NCI-H748 (cell line): ENCODE measurements around the gene ADAM33.

Experiments used
- DNase-seq: peaks from one replicate; lab custom pipeline; 2025; ENCODE audit not compliant: unreplicated experiment; lab: John Stamatoyannopoulos, UW

The ADAM33 gene

DNA sequence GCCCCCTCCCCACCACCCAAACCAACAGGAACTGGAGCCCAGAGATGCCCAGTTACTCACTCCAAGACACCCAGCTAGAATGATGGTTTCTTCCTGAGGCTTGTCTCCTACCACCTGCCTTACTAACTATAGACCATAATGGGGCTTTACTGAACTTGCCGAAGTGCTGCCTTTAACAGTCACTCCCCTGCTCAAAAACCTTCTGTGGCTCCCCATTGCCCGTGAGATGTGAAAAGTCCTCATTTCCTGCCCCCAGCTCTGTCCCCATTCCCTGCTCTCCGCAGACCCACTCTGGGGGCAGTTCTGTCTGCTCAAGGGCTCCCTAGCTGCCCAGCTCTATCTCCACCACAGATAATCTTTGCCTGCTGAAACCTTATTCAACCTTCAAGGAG, 25.7 kb upstream of the ADAM33 start:
- no peak for DNase-seq

DNA sequence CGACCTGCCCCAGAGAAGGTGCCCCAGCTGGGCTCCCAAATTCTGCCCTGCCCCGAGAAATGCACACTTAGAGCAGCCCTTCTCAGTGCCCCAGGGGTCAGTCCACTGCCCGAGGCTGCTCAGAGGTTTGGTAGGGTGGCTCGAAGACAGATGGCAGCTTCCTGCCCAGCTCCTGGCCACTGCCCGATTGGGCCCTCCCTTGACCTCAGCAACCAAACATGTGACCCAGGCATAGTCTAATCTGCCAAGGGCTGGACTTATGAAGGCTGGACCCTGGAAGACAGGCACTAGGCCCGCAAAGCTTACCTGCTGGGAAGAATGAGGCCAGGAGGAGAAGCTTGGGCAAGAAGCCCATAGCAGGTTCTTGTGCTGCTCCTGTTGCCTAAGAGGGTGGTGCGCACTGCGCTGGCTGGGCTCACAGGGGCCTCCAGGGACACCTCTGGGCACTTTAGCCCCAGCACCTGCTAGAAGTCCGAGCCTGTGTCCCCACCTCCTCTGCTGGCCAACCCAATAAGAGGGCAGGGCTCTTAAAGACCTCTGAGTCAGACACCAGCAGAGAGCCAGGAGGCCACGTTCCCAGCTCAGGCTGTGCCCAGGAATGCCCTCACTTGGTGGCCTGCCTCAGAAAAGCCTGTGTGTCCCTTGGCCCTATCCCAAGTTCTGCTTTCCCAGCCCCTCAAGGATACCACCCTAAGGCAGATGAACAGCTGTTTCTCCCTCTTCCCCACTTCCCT, 25.1 kb upstream of the ADAM33 start:
- no peak for DNase-seq

DNA sequence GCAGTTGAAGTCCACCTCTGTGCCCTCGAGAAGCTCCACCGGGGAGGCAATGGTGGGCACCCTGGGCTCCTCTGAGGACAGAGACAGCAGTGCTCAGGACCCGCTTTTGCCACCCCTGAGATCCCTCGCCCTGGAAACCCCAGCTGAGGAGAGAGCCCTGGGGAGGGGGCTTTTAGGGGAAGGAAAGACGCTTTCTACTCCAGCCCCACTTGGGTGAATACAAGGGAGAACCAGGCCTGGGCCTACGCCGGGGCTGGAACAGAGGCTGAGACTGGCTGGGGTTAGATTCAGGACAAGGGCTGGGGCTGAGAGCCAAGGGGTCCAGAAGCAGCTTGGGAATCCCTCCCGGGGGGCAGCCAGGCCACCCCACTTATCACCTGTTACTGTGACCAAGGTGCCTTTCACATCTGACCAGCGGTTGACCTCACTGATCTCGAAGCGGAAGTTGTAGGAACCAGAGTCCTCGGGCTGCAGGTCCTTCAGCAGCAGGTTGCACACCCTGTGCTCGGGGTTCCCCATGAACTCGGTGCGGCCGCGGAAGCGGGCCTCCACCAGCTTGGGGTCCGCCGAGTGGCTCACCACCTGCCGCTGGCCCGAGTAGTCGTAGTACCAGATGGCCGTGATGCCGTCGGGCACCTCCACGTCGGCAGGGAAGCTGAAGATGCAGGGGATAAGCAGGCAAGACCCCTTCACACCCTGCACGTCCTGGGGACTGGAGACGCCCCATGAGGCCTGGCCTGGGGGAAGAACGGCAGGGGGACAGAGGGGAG, 24.3 kb upstream of the ADAM33 start:
- DNase-seq, result no peak

DNA sequence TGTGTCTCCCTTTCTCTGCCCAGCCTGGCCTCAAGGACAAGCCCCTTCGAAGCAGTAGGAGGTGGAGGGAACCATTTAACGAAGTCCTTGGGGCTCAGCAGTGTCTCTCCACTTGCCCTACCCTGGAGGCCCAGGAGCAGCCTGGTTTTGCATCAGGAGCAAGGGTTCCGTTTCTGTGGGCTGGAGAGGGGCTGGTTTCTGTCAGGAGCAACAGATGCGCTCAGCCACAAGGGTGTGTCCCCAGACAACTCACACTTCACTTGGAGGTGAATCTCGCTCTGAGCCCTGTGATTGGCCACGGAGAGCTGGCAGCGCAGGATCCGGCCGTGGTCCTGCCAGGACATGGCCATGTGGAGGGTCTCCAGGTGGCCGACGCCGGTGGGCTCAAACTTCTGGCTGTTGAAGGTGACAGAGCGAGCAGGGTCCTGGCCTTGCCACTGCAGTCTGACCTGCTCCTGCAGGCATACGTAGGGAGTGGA, 23.7 kb upstream of the ADAM33 start:
- DNase-seq, result no peak

DNA sequence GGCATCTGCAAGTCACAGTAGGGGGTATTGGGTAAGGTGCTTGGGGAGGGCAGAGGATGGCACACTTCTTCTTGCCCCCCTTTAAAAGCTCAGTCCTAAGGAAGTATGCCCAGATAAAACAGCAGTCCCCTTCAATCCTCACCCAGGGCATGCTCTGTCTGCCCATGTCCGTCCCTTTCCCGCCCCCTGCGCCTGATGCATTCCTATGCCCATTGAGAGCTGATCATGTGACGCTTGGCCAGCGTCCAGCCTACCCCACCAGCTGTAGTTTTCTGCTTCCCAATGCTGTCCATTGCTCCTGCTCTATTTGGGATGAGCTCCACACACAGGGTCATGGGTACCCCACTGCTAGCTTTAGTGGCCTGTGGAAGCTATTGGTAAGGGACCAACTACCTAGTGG, 22.3 kb upstream of the ADAM33 start:
- DNase-seq, result no peak

DNA sequence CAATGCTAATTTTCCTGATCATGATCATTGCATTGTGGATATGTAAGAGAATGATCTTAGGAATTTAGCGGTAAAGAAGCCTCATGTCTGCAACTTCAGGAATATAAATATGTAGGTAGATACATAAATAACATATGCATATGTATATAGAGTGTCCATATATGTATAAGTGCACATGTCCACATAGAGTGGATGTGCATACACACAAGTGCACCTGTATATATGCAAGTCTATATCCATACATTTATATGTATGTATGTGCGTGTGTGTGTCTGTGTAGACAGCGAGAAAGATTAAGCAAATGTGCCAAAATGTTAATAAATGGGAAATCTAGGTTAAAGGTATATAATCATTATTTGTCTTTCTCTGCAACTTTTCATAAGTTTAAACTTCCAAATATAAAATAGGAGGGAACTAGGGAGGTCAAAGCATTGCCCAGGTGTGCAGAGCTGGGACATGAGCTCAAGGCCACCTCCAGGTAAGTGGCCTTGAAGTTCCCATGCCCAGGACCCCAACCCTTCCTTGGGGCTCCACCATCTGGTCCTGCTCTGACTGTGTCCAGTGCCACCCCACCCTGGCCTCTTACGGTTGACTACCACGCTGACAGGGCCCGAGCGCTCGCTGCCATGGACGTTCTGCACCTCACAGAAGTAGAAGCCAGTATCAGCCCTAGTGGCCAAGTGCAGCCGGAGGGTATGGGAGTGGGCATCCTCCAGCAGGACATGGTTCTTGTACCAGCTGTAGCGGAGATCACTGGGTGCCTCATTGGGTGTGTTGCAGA, 21.0 kb upstream of the ADAM33 start:
- no peak for DNase-seq

DNA sequence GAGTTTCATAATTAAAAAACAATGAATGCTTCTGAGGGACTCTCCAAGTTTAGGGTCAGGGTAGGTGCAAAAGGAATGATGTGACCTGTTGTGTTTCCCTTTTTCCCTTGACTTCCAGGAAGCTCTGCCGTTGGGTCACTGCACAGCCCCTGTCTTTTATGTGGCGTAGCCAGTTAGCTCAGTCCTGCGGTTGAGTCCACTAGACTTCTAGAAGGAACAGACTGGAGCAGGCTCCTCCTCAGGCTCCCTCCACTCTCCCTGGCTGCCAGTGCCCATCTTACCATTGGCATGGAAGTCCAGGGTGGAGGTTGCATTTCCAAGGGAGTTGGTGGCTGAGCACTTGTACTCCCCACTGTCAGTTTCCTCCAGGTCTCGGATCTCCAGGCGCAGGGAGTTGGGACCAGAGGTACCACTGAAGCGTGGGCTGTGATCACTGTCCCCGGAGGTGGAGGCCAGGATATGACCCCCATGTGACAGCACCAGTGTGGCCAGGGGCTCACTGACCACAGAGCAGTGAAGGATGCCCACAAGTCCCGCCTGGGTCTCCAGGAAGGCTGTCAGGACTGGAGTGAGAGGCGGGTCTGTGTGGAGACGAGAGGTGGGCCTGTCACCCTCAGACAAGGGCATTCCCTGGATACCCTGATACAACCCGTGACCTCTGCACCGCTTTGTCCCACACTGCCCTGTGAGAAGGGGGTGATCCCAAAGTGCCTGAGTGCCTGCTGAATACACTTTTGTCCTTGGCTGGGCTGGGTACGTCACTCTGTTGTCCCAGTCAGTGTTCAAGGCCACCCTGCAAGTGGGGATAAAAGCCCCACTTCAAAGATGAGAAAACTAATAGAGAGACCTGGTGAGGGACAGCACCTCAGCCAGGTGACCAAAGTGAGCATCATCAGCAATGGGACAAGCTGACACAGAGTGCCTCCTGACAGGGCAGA, 19.5 kb upstream of the ADAM33 start:
- no peak for DNase-seq

DNA sequence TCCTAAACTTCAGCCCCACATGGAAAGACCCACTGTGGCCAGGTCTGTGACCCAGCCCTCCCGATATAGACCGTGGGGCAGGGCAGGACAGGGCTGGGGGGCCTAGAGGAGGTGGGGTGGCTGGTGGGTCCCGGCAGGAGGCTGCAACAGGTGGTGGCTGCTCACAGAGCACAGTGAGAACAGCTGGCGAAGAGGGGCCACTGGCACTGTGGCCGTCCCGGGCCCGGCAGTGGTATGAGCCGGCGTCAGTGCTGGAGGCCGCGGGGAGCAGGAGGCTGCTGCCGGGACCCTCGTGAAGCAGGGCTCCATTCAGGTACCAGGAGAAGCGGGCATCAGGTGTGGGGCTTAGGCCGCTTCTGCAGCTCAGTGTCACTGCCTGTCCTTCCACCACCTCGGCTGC, 17.2 kb upstream of the ADAM33 start:
- DNase-seq, result no peak

DNA sequence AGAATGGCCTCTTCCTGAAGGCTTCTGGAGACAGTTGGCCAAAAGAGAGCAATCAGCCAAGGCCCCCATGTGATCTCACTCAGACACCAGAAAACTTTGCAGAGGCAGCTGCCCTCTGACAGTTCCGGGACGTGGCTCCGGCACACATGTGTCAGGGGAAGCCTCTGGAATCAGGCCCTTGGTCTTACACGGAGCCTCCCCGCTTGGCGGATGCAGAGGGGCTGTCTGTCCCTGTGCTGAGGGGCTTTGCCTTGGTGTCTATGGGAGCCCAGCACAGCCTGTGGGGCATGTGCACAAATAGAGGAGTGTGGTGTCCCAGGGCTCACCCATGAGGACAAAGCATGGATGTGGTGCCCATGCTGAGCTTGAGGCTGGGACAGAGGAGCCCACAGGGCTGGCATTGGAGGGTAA, 16.8 kb upstream of the ADAM33 start:
- DNase-seq, result no peak

DNA sequence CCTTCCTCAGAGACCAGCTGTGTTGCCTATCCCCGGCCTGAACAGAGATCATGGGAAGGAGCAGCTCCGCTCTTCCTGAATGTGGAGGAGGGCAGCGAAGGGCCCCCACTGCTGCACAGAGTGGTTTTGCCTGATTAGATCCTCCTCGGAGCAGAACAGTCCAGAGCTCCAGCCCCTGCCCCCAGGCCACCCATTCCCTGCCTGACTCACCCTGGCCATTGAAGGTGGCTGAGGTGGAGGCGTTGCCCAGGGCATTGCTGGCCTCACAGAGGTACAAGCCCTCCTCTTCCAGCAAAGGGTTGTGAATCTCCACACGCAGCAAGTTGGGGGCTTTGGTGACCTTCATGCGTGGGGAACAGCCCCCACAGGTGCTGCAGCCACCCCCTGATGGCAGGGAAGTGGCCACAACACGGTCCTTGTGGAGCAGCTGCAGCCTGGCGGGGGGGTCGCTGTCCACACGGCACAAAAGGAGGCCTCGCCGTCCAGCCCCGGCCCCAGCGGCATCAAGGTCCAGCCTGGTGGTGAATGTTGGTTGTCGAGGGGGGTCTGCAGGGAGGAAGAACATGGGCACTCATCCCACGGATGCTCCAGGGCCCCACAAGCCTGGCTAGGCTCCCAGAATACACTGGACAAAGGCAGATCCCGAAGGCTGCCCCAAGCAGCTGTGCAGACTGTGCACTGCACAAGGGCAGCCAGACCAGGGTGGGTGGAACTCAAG, 15.9 kb upstream of the ADAM33 start:
- DNase-seq, result no peak

DNA sequence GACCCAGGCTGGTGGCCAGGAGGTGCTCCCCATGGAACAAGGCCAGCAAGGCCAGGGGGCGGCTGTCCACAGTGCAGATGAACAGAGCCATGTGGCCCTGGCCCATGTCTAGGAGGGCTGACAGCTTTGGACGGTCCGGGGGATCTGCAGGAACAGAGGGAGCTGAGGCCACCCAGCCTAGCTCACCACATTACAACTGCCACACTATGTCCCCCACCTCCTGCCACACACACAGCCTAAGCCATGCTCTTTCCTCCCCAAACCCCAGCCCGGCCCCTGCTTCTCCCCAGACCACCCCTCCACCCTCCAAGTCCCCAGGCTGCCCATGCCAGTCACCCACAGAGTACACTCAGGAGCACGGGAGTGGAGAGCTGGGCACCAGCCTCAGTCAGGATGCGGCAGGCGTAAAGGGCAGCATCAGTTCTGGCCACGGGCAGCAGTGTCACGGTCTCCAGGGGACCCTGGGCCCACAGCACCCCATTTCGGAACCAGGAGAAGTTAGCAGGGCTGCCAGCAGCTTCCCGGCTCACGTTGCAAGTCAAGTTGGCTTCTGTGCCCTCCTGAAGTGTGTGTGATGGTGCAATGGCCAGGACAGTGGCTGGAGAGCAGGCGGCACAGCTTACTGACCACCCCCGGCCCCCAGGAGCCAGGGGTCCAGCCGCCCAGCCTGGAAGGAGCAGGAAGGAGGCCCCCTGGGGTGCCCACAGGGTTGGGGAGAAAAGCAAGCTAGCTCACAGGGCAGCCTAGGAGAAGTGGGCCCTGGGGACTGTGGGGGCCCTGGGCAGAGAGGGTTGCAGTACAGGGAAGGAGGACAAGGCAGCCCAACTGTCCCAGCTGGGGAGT, 15.2 kb upstream of the ADAM33 start:
- no peak for DNase-seq

DNA sequence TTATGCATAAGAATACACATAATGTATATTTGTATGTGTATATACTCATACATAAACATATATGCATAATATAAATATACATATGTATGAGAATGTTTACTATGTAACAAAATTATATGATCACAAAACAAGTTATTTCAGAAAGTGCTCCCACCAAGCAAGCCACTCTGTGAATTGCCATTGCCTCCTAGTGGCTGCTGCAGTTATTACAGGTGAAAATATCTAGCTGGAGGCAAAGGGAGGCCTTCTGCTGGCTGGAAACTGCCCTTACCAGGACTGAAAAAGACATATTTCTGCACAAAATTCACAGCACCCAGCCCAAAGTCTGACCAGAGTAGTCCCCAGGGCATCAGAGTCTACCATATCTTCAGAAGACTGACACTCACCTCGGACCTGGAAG, 14.4 kb upstream of the ADAM33 start:
- no peak for DNase-seq

DNA sequence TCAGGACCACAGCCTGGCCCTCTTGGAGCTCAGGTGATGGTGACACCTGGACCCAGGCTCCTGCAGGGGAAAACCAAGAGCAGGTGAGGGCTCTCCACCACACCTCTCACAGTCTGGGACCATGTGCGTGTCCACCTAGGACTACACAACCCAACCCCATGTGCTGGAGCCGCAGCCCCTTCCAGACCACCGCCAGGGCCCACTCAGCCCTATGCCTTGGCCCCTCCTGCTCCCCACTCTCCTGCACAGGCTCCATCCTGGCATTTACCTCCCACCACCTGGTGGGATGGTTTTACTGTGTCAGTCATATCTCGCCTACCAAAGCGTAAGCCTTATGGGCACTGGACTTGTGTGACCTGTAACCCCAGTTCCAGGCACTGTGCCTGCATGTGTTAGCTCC, 13.1 kb upstream of the ADAM33 start:
- DNase-seq, result no peak

DNA sequence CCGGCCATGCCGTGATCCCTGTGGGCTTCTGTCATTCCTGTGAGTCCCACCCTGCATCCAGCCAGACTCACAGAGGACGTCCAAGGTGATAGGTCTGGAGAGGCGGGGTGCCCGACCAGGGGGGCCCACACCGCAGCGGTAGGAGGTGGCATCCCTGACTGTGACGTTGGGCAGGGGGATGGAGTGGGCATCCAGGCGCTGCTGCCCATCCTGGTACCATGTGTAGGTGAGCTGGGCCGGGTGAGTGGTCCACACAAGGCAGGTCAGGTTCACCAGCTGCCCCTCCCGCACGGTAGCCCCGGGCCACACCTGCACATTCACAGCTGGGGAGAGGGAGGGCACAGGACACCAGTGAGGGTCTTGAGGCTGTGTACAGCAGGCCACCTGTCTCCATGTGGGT, 11.6 kb upstream of the ADAM33 start:
- DNase-seq, result no peak

DNA sequence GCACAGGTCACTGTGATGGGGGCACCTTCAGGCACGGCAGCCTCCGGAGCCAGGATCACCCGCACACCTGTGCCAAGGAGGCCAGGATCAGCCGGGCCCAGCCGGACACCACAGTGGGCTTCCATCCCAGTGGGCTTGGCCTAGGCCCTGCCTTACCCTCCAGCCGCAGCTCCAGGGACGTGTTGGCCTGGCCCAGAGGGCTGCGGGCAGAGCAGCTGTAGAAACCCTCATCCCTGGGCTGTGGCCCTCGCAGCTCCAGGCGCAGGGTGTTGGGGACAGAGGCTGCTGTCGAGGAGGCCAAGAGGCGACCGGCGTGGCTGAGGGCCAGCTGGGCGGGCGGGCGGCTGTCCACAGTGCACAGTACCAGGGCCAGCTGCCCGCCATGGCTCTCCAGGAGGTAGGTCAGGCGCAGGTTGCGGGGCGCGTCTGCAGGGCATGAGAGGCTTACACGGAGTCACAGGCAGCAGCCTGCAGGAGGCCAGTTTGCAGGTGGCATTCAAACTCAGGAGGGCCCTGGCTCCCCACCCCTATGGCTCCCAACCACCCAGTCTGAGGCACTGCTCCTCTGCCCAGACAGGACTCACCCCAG, 11.0 kb upstream of the ADAM33 start:
- DNase-seq, result no peak

DNA sequence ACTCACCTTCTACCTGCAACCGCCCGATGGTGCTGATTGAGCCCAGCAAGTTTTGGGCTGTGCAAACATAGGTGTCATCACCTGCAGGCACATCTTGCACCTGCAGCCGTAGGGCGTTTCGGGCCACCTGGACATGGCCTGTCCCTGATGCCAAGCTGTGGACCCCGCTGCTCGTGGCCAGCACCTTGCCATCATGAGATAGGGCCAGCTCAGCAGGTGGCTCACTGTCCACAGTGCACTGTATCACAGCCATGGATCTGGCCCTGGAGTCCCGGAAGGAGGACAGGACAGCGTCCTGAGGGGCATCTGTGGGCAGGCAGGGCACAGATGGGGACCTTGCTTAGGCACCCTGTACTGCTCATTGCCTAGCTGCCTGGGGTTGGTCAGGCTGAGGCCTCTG, 10.1 kb upstream of the ADAM33 start:
- no peak for DNase-seq

DNA sequence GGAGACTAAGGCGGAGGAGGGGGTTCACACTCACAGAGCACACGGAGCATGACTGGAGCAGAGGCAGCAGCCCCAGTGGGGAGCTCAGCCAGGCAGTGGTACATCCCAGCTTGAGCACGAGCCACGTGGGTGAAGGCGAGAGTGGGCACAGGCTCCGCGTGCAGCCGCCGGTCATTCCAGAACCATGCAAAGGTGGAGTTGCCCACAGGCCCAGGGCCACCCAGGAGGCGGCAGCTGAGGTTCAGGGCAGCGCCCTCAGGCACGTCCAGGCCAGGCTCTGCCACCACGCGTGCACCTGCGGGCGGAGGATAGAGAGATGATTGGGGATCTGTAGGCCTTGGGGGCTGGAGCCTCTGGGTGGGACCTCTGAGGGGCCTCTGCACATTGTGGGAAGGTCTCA, 9.5 kb upstream of the ADAM33 start:
- no peak for DNase-seq

DNA sequence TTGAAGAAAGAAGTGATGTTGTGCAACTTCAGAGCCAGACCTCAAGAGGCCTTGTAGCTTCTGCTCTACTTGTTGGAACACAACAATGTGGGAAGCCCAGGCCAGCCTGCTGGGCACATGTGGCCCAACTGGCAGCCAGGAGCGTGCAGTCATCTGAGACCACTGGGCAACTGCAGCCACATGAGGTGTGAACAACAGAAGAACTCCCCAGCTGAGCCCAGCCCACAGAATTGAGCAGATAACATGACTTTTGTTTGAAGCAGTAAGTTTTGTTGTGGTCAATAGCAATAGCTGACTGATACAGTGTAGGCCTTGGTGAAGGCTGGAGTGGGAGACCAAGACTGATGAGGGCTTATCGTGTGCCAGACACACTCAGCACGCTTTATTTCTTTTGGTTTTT, 8.6 kb upstream of the ADAM33 start:
- no peak for DNase-seq

DNA sequence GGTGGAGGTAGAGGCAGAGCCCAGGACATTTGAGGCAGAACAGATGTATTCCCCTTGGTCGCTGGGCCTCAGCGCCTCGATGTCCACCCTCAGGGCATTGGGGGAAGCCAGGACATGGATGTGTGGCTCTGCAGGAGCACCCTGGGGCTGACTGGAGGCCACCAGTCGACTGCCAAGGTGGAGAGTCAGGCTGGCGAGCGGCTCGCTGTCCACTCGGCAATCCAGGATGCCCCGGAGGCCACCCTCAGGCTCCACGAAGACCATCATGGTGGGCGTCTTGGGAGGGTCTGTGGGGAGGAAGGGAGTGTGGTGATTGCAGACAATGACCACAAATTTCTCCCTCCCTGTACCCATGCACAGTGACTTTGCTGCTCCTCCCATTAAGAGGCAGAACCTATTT, 8.2 kb upstream of the ADAM33 start:
- DNase-seq, result no peak
